GM19328 (cell line): Measurements from ENCODE around the gene TAPBPL.
"Not testable (repeated sequence)": the region's sequence is repeated elsewhere in the genome, so short reads cannot be mapped to it uniquely, and the experiment has no call there.

Experiments
- ATAC-seq: cut with Tn5 transposase; IDR thresholded peaks from one replicate; pipeline ENCODE4 v1.9.1; 2021; ENCODE audit warnings: mild to moderate bottlenecking, moderate library complexity; ENCODE audit not compliant: unreplicated experiment

Gene TAPBPL

GRCh38 chr12:6462234-6462995 lies 10.6 kb downstream of the TAPBPL start:
- ATAC-seq: no peak

- no peak for ATAC-seq
Observed at GRCh38 chr12:6463216-6463615, 11.4 kb downstream of the TAPBPL start.

GRCh38 chr12:6463858-6464257 lies 12.0 kb downstream of the TAPBPL start:
- no peak for ATAC-seq

GRCh38 chr12:6464531-6464930 lies 12.7 kb downstream of the TAPBPL start:
- no peak for ATAC-seq

GRCh38 chr12:6465467-6466183 lies 13.8 kb downstream of the TAPBPL start:
- no peak for ATAC-seq

GRCh38 chr12:6466184-6466573 lies 14.3 kb downstream of the TAPBPL start:
- no peak for ATAC-seq

GRCh38 chr12:6466751-6467150 lies 14.9 kb downstream of the TAPBPL start:
- ATAC-seq: not testable (repeated sequence)

- ATAC-seq: not testable (repeated sequence)
Observed at GRCh38 chr12:6467571-6468282, 15.9 kb downstream of the TAPBPL start.

GRCh38 chr12:6468283-6468575 lies 16.4 kb downstream of the TAPBPL start:
- ATAC-seq: no peak

- ATAC-seq: no peak
Observed at GRCh38 chr12:6469092-6469491, 17.2 kb downstream of the TAPBPL start.

GRCh38 chr12:6469609-6470374 lies 17.9 kb downstream of the TAPBPL start:
- no peak for ATAC-seq

GRCh38 chr12:6470375-6471163 lies 18.7 kb downstream of the TAPBPL start, which contains the start of gene VAMP1:
Gene VAMP1, minus strand, starts transcription at chr12:6470677. Its CDS starts 146 bp downstream, at chr12:6470531.
- peak; percentile 84 for ATAC-seq

- ATAC-seq: no peak
Observed at GRCh38 chr12:6471989-6472360, 20.1 kb downstream of the TAPBPL start.

GRCh38 chr12:6472491-6472890 lies 20.6 kb downstream of the TAPBPL start:
- ATAC-seq: no peak

- ATAC-seq: not testable (repeated sequence)
Observed at GRCh38 chr12:6475233-6475975, 23.6 kb downstream of the TAPBPL start.

- no peak for ATAC-seq
Observed at GRCh38 chr12:6476489-6476888, 24.6 kb downstream of the TAPBPL start.

GRCh38 chr12:6477601-6478377 lies 25.9 kb downstream of the TAPBPL start:
- not testable (repeated sequence) for ATAC-seq

GRCh38 chr12:6478416-6478815 lies 26.6 kb downstream of the TAPBPL start:
- ATAC-seq: no peak

GRCh38 chr12:6488240-6488639 lies 36.4 kb downstream of the TAPBPL start:
- no peak for ATAC-seq
